Keratinocyte (primary cell): ENCODE data around the gene C21orf58. TPM values are rescaled to one million over a fixed set of nuclear protein-coding genes. Genes with fewer than 3 reads are reported as not detected.

Experiments
- DNase-seq: peaks from one replicate; pipeline ENCODE4 v3.0.0-alpha.2; 2011; ENCODE audit warnings: low read depth, missing footprints, low spot score
- FAIRE-seq: peaks from 2 replicates; lab custom pipeline; 2011; peaks lifted over from hg19 to GRCh38; lab: Jason Lieb, UNC
- H2AFZ ChIP-seq: 2 replicates; pipeline ENCODE4 v1.6.0; 2012; ENCODE audit warnings: low read length, control low read depth, inconsistent platforms; ENCODE audit not compliant: control insufficient read depth
- H3K27ac ChIP-seq: 2 replicates; pipeline ENCODE4 v1.5.1; 2011; ENCODE audit warnings: low read length; ENCODE audit not compliant: control insufficient read depth, insufficient read depth
- H3K27me3 ChIP-seq: 3 replicates; pipeline ENCODE4 v1.6.0; 2011; ENCODE audit warnings: low read length; ENCODE audit not compliant: control insufficient read depth, insufficient read depth; ENCODE audit errors: extremely low read depth
- H3K36me3 ChIP-seq, 2 experiments: 2 replicates in 1 of 2; 3 replicates in 1 of 2; pipeline ENCODE4 v1.5.1; 2011; ENCODE audit warnings: low read length in 2 of 2, mild to moderate bottlenecking in 1 of 2; ENCODE audit not compliant: control insufficient read depth in 2 of 2, insufficient read depth in 2 of 2; ENCODE audit errors: extremely low read depth in 1 of 2
- H3K4me1 ChIP-seq: 3 replicates; pipeline ENCODE4 v1.5.1; 2011; ENCODE audit warnings: low read length; ENCODE audit not compliant: control insufficient read depth, insufficient read depth; ENCODE audit errors: extremely low read depth
- H3K4me2 ChIP-seq: 3 replicates; pipeline ENCODE4 v1.6.0; 2011; ENCODE audit warnings: low read depth, low read length; ENCODE audit not compliant: control insufficient read depth, insufficient read depth; ENCODE audit errors: extremely low read depth
- H3K4me3 ChIP-seq, 3 experiments: fragments of 200-600 bp in 1 of 3; sonication (generic) in 1 of 3; 2 replicates in 2 of 3; 3 replicates in 1 of 3; pipeline ENCODE4 v1.5.1; 2011 to 2016; ENCODE audit warnings: low read length in 3 of 3, mild to moderate bottlenecking in 3 of 3, control low read depth in 2 of 3, inconsistent platforms in 1 of 3, low read depth in 1 of 3, mixed read lengths in 1 of 3, mixed run types in 1 of 3, moderate library complexity in 1 of 3; ENCODE audit not compliant: control insufficient read depth in 2 of 3, insufficient read depth in 2 of 3; ENCODE audit errors: extremely low read depth in 1 of 3
- H3K79me2 ChIP-seq: 2 replicates; pipeline ENCODE4 v1.6.0; 2012; ENCODE audit warnings: low read length; ENCODE audit not compliant: control insufficient read depth, insufficient read depth
- H3K9ac ChIP-seq: 3 replicates; pipeline ENCODE4 v1.6.0; 2011; ENCODE audit warnings: low read length; ENCODE audit not compliant: control insufficient read depth, insufficient read depth; ENCODE audit errors: extremely low read depth
- H3K9me1 ChIP-seq: 3 replicates; pipeline ENCODE4 v1.6.0; 2011; ENCODE audit warnings: low read length; ENCODE audit not compliant: control insufficient read depth, insufficient read depth; ENCODE audit errors: extremely low read depth
- H3K9me3 ChIP-seq: 2 replicates; pipeline ENCODE4 v1.5.1; 2012; ENCODE audit warnings: low read depth, low read length; ENCODE audit not compliant: control insufficient read depth
- H4K20me1 ChIP-seq: 3 replicates; pipeline ENCODE4 v1.6.0; 2011; ENCODE audit warnings: low read length; ENCODE audit not compliant: control insufficient read depth, insufficient read depth; ENCODE audit errors: extremely low read depth
- CTCF ChIP-seq, 3 experiments: IDR thresholded peaks in 1 of 3; conservative IDR thresholded peaks in 1 of 3; optimal IDR thresholded peaks in 1 of 3; 2 replicates in 2 of 3; 3 replicates in 1 of 3; pipeline versions ENCODE3 to v1.5.1; 2011; ENCODE audit warnings: low read length in 3 of 3, mild to moderate bottlenecking in 3 of 3, moderate library complexity in 2 of 3, control low read depth in 1 of 3, inconsistent platforms in 1 of 3; ENCODE audit not compliant: insufficient read depth in 2 of 3; ENCODE audit errors: extremely low read depth in 1 of 3
- EZH2 ChIP-seq: IDR thresholded peaks from one replicate; pipeline ENCODE4 v1.6.1; 2012; ENCODE audit warnings: inconsistent platforms, mild to moderate bottlenecking, low read length, moderate library complexity
- dilution Hi-C: fragments of 300-500 bp; cut with MboI; formaldehyde crosslinking; loops from one replicate; pipeline ENCODE4 v1.7.0; 2020; ENCODE audit warnings: low sequenced_read_pairs; ENCODE audit not compliant: extremely low pct_ligation_motif_present
- polyA plus RNA-seq, 5 experiments: library from polyadenylated mRNA; depleted of rRNA in 3 of 5; stranded (reverse) in 3 of 5; stranded (forward) in 1 of 5; unstranded in 1 of 5; fragments of >200 nt; gene quantifications; 1 replicate in 1 of 5; 2 replicates in 3 of 5; 3 replicates in 1 of 5; pipeline versions ENCODE4 v1.2.1 to v1.2.3, GENCODE V29; 2011 to 2012; ENCODE audit warnings: missing spikeins in 2 of 5, low read depth in 1 of 5, low replicate concordance in 1 of 5

The C21orf58 gene
- polyA plus RNA-seq, 1 donor (not counting 4 experiments of a cell fraction or from before 2014, with no cell fraction given): 1.2 TPM

GRCh38 chr21:46372014-46372485 is 48.4 kb upstream of the C21orf58 start:
- H3K36me3 ChIP-seq: peaks cover 15 to 24% of the 10 kb centered on the region in 2 experiments
- dilution Hi-C loops: no loop called here

GRCh38 chr21:46371204-46372013 is 47.7 kb upstream of the C21orf58 start:
- Histone ChIP-seq H4K20me1 (peaks cover 8% of the 10 kb centered on the region), H3K9me1 (no peaks in the 10 kb centered on the region), H3K27ac (no peak overlapping the region), H3K4me2 (no peak overlapping the region), H3K4me3 (no peak overlapping the region), H3K36me3 (peaks cover 19 to 29% of the 10 kb centered on the region in 2 experiments), H3K9me3 (no peaks in the 10 kb centered on the region), H3K79me2 (peaks cover 39% of the 10 kb centered on the region), H2AFZ (no peak overlapping the region), H3K9ac (no peak overlapping the region), H3K4me1 (no peaks in the 10 kb centered on the region), H3K27me3 (no peaks in the 10 kb centered on the region)
- dilution Hi-C loops: no loop called here
- DNase-seq (no peak), FAIRE-seq (no peak)
- no peak for TF ChIP-seq CTCF (optimal IDR thresholded peaks at IDR 0.05 in 1 of 3, IDR thresholded peaks at IDR 0.05 in 1 of 3, conservative IDR thresholded peaks at IDR 0.05 in 1 of 3; ENCODE audit: extremely low read depth in 1 of 3, insufficient read depth in 2 of 3, low read length in 3 of 3)

More at GRCh38 chr21:46372014-46372485, 48.4 kb upstream of the C21orf58 start:
- Histone ChIP-seq H3K9me1 (no peaks in the 10 kb centered on the region), H3K4me3 (no peak overlapping the region), H3K9ac (no peak overlapping the region), H3K4me2 (no peak overlapping the region), H4K20me1 (peaks cover 8% of the 10 kb centered on the region), H3K9me3 (no peaks in the 10 kb centered on the region), H3K79me2 (peaks cover 41% of the 10 kb centered on the region), H3K27ac (no peak overlapping the region), H2AFZ (no peak overlapping the region), H3K27me3 (no peaks in the 10 kb centered on the region), H3K4me1 (no peaks in the 10 kb centered on the region)
- TF ChIP-seq EZH2: no peak
- no peak for TF ChIP-seq CTCF (optimal IDR thresholded peaks at IDR 0.05 in 1 of 3, IDR thresholded peaks at IDR 0.05 in 1 of 3, conservative IDR thresholded peaks at IDR 0.05 in 1 of 3; ENCODE audit: extremely low read depth in 1 of 3, insufficient read depth in 2 of 3, low read length in 3 of 3)
- no peak for FAIRE-seq
- no peak for DNase-seq
